IPS-18c (cell line): Measurements from ENCODE around the gene GZF1.
"Not testable (repeated sequence)": the region's sequence is repeated elsewhere in the genome, so short reads cannot be mapped to it uniquely, and the experiment has no call there.

ENCODE experiments used
- H3K4me3 ChIP-seq: 2 replicates; pipeline ENCODE4 v1.7.0; 2013; ENCODE audit warnings: low read depth, mild to moderate bottlenecking, low read length, moderate library complexity; ENCODE audit not compliant: insufficient read depth
- H3K9me3 ChIP-seq: one replicate; pipeline ENCODE4 v1.6.1; 2013; ENCODE audit warnings: mild to moderate bottlenecking, low read length, moderate library complexity; ENCODE audit not compliant: control insufficient read depth, insufficient read depth

GZF1 gene

GRCh38 chr20:23339986-23340385 is 22.0 kb upstream of the GZF1 start:
- Histone ChIP-seq H3K4me3 (no peak overlapping the region), H3K9me3 (no peaks in the 10 kb centered on the region)

- Histone ChIP-seq H3K4me3 (no peak overlapping the region), H3K9me3 (no peaks in the 10 kb centered on the region)
Measured at GRCh38 chr20:23340524-23340923, 21.5 kb upstream of the GZF1 start.

GRCh38 chr20:23341073-23341472 is 20.9 kb upstream of the GZF1 start:
- Histone ChIP-seq H3K9me3 (no peaks in the 10 kb centered on the region), H3K4me3 (no peak overlapping the region)

- Histone ChIP-seq H3K4me3 (no peak overlapping the region), H3K9me3 (peaks cover 2% of the 10 kb centered on the region)
Measured at GRCh38 chr20:23343590-23343989, 18.4 kb upstream of the GZF1 start.

- H3K9me3 ChIP-seq = peaks cover 2% of the 10 kb centered on the region
- H3K4me3 ChIP-seq = no peak overlapping the region
Measured at GRCh38 chr20:23344336-23344735, 17.6 kb upstream of the GZF1 start.

- H3K9me3 ChIP-seq = peaks cover 2% of the 10 kb centered on the region
- no peak overlapping the region for H3K4me3 ChIP-seq
Measured at GRCh38 chr20:23346002-23346401, 16.0 kb upstream of the GZF1 start.

GRCh38 chr20:23347791-23348190 is 14.2 kb upstream of the GZF1 start:
- no peak overlapping the region for H3K4me3 ChIP-seq
- peaks cover 2% of the 10 kb centered on the region for H3K9me3 ChIP-seq

GRCh38 chr20:23348510-23348909 is 13.5 kb upstream of the GZF1 start:
- H3K4me3 ChIP-seq, H3K9me3 ChIP-seq: not testable (repeated sequence)

- H3K4me3 ChIP-seq = peak overlapping the region; percentile 89
- peaks cover 2% of the 10 kb centered on the region for H3K9me3 ChIP-seq
Measured at GRCh38 chr20:23349338-23350195, 12.4 kb upstream of the GZF1 start.

GRCh38 chr20:23350196-23350903 is 11.6 kb upstream of the GZF1 start, which contains the start of gene NXT1:
Gene NXT1, plus strand, starts transcription at chr20:23350791. Its CDS starts 3,251 bp downstream, at chr20:23354042.
- peak within 1 kb of the TSS; percentile 89 for H3K4me3 ChIP-seq
- peaks cover 2% of the 10 kb centered on the region for H3K9me3 ChIP-seq

- peaks cover 2% of the 10 kb centered on the region for H3K9me3 ChIP-seq
- peak overlapping the region; percentile 89 for H3K4me3 ChIP-seq
Measured at GRCh38 chr20:23350904-23351838, 10.8 kb upstream of the GZF1 start.

- no peaks in the 10 kb centered on the region for H3K9me3 ChIP-seq
Measured at GRCh38 chr20:23356203-23356602, 5.8 kb upstream of the GZF1 start.

GRCh38 chr20:23357767-23358562 is 4.0 kb upstream of the GZF1 start:
- H3K4me3 ChIP-seq = peak overlapping the region; percentile 84

More at GRCh38 chr20:23356203-23356602, 5.8 kb upstream of the GZF1 start:
- H3K4me3 ChIP-seq = no peak overlapping the region; the same call in 1 of the 2 replicates

GRCh38 chr20:23358563-23358906 is 3.4 kb upstream of the GZF1 start:
- peak overlapping the region; percentile 36; the same call in 1 of the 2 replicates for H3K4me3 ChIP-seq
- no peaks in the 10 kb centered on the region for H3K9me3 ChIP-seq

More at GRCh38 chr20:23357767-23358562, 4.0 kb upstream of the GZF1 start:
- H3K9me3 ChIP-seq = no peaks in the 10 kb centered on the region

- H3K9me3 ChIP-seq = no peaks in the 10 kb centered on the region
- H3K4me3 ChIP-seq = no peak overlapping the region
Measured at GRCh38 chr20:23358923-23359593, 2.9 kb upstream of the GZF1 start.

GRCh38 chr20:23360531-23360930 is 1.5 kb upstream of the GZF1 start:
- no peak overlapping the region for H3K4me3 ChIP-seq
- no peaks in the 10 kb centered on the region for H3K9me3 ChIP-seq
